ENCODE data around the gene SUV39H1. TPM values are rescaled to one million over a fixed set of nuclear protein-coding genes. Genes with fewer than 3 reads are reported as not detected.
A peak's percentile ranks its signal among the peaks of the same experiment; 100 is the strongest.

The SUV39H1 gene
- total RNA-seq, 3 donors from 2014 or later (not counting 1 experiment from before 2014, with no cell fraction given), result 9.2 to 11.6 (median 11.0) TPM

DNA sequence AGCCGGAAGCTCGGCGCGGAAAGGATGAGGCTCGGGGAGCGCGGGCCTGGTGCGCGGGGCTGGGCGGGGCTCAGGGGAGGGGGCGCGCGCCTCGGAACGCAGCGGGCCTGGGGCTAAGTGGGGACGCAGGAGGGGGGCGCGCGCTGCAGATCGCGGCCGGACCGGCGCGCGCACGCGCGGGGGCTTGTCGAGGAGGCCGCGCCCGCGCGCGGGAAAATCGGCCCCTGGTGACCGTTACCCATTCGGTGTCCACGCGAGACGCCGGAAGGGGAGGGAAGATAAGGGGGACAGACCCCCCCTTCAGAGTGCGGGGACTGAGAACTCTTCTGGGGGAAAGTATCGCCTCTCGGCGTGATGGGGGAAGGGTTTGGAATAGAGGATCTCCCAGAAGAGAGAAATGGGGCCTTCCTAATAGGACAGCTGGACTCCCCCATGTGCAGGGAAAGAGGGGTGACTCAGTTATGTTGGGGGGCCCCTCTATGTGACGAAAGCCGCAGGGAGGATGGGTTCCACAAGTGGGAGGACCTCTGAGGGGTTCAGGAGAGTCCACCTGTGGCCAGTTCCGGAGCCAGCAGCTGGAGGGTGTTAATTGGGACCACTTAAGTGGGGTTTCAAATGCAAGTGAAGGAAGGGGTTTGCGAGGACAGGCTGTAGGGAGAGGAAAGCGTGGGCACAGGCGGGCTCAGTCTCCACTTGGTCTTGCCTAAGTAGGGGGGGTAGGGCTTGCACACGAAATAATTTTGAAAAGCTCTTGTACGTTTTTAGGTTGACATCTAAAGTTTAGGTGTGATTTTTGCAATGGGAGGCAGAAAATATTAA, 584 bp downstream of the SUV39H1 start:
- TF ChIP-seq, protein P1, sequence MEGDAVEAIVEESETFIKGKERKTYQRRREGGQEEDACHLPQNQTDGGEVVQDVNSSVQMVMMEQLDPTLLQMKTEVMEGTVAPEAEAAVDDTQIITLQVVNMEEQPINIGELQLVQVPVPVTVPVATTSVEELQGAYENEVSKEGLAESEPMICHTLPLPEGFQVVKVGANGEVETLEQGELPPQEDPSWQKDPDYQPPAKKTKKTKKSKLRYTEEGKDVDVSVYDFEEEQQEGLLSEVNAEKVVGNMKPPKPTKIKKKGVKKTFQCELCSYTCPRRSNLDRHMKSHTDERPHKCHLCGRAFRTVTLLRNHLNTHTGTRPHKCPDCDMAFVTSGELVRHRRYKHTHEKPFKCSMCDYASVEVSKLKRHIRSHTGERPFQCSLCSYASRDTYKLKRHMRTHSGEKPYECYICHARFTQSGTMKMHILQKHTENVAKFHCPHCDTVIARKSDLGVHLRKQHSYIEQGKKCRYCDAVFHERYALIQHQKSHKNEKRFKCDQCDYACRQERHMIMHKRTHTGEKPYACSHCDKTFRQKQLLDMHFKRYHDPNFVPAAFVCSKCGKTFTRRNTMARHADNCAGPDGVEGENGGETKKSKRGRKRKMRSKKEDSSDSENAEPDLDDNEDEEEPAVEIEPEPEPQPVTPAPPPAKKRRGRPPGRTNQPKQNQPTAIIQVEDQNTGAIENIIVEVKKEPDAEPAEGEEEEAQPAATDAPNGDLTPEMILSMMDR (IDR thresholded peaks at IDR 0.05), result no peak
- Histone ChIP-seq H3K36me3 (ENCODE audit: control insufficient read depth, insufficient read depth, low read length) (peaks cover 13% of the 10 kb centered on the region), H3K4me1 (ENCODE audit: control insufficient read depth, insufficient read depth, low read length) (peaks cover 20% of the 10 kb centered on the region), H3K9me3 (ENCODE audit: control insufficient read depth, insufficient read depth, low read length) (no peaks in the 10 kb centered on the region), H3K27me3 (ENCODE audit: control insufficient read depth, insufficient read depth, low read length) (no peaks in the 10 kb centered on the region), H3K4me3 (ENCODE audit: low read length) (peak overlapping the region; percentile 37), H3K27ac (ENCODE audit: low read length) (peak overlapping the region; percentile 14)
- Mint-ChIP-seq H3K4me3 (peak overlapping the region; percentile 85), H3K9me3 (no peaks in the 10 kb centered on the region), H3K36me3 (no peaks in the 10 kb centered on the region), H3K4me1 (peaks cover 7 to 23% of the 10 kb centered on the region in 2 donors), H3K27ac (peak overlapping the region; percentile 86 to 99), H3K27me3 (ENCODE audit: low read depth in 2 of 2) (no peaks in the 10 kb centered on the region)
- WGBS (ENCODE audit: insufficient coverage), result under 1% methylated on average over 55 of the region's 56 CpGs
- intact Hi-C loops (cut with micrococcal nuclease), result loop anchor here (2.0 kb wide), 3 partner anchors 20 to 104 kb away; no protein-coding TSS in a partner anchor
- ATAC-seq, result peak; percentile 1 to 14 (median 11)
- DNase-seq, result peak in 1 of 2 donors; percentile 49

DNA sequence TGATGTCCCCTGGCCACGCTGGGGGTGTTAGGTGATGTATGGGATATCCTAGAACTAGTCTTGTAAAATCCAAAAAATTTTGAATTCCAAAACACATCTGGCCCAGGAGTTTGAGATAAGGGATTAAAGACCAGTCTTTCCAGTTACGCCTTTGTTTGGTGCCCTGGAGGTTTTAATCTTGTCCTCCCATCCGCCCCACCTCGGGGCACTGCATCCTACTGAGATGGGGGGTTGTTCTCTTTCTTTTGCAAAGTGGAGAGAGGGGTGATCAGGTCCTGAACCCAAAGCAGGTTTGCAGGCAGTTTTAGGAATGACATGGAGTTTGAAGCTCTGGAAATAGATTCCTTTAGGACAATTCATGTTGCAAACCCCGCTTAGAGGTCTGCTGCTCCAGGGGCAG, 1.8 kb downstream of the SUV39H1 start:
- intact Hi-C loops (cut with micrococcal nuclease), result no loop called here

DNA sequence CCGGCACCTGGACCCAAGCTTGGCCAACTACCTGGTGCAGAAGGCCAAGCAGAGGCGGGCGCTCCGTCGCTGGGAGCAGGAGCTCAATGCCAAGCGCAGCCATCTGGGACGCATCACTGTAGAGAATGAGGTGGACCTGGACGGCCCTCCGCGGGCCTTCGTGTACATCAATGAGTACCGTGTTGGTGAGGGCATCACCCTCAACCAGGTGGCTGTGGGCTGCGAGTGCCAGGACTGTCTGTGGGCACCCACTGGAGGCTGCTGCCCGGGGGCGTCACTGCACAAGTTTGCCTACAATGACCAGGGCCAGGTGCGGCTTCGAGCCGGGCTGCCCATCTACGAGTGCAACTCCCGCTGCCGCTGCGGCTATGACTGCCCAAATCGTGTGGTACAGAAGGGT, 3.7 kb downstream of the SUV39H1 start:
- TF ChIP-seq, protein P1 (IDR thresholded peaks at IDR 0.05), result no peak
- H3K9me3 ChIP-seq (ENCODE audit: control insufficient read depth, insufficient read depth, low read length), result no peaks in the 10 kb centered on the region
- no peak overlapping the region for H3K27ac ChIP-seq (ENCODE audit: low read length)
- no peaks in the 10 kb centered on the region for H3K9me3 Mint-ChIP-seq
- peaks cover 7 to 35% of the 10 kb centered on the region in 2 donors for H3K4me1 Mint-ChIP-seq
- no peak overlapping the region for H3K4me3 ChIP-seq (ENCODE audit: low read length)
- 98% methylated on average over 19 of the region's 23 CpGs for WGBS (ENCODE audit: insufficient coverage)
- no peaks in the 10 kb centered on the region for H3K36me3 Mint-ChIP-seq
- no peaks in the 10 kb centered on the region for H3K27me3 Mint-ChIP-seq (ENCODE audit: low read depth in 2 of 2)
- DNase-seq (no peak), ATAC-seq (no peak)
- H3K27me3 ChIP-seq (ENCODE audit: control insufficient read depth, insufficient read depth, low read length), result no peaks in the 10 kb centered on the region
- peaks cover 15% of the 10 kb centered on the region for H3K36me3 ChIP-seq (ENCODE audit: control insufficient read depth, insufficient read depth, low read length)
- intact Hi-C loops (cut with micrococcal nuclease), result no loop called here
- H3K4me3 Mint-ChIP-seq, result no peak overlapping the region
- H3K27ac Mint-ChIP-seq, result no peak overlapping the region
- H3K4me1 ChIP-seq (ENCODE audit: control insufficient read depth, insufficient read depth, low read length), result peaks cover 16% of the 10 kb centered on the region

More for the DNA sequence above, 1.8 kb downstream of the SUV39H1 start:
- no peaks in the 10 kb centered on the region for H3K9me3 ChIP-seq (ENCODE audit: control insufficient read depth, insufficient read depth, low read length)
- no peak for DNase-seq
- Mint-ChIP-seq H3K36me3 (no peaks in the 10 kb centered on the region), H3K27ac (no peak overlapping the region), H3K4me1 (peaks cover 7 to 29% of the 10 kb centered on the region in 2 donors), H3K4me3 (peak overlapping the region; percentile 85), H3K27me3 (ENCODE audit: low read depth in 2 of 2) (no peaks in the 10 kb centered on the region), H3K9me3 (no peaks in the 10 kb centered on the region)
- ATAC-seq, result no peak
- peaks cover 20% of the 10 kb centered on the region for H3K4me1 ChIP-seq (ENCODE audit: control insufficient read depth, insufficient read depth, low read length)
- TF ChIP-seq, protein P1 (IDR thresholded peaks at IDR 0.05), result no peak
- no peak overlapping the region for H3K4me3 ChIP-seq (ENCODE audit: low read length)
- H3K27ac ChIP-seq (ENCODE audit: low read length), result no peak overlapping the region
- 100% methylated on average over 4 of the region's 5 CpGs for WGBS (ENCODE audit: insufficient coverage)
- H3K36me3 ChIP-seq (ENCODE audit: control insufficient read depth, insufficient read depth, low read length), result peaks cover 15% of the 10 kb centered on the region
- no peaks in the 10 kb centered on the region for H3K27me3 ChIP-seq (ENCODE audit: control insufficient read depth, insufficient read depth, low read length)
